ENCODE data around the gene TPK1. TPM values are rescaled to one million over a fixed set of nuclear protein-coding genes. Genes with fewer than 3 reads are reported as not detected.
A peak's percentile ranks its signal among the peaks of the same experiment; 100 is the strongest.

The TPK1 gene
- polyA plus RNA-seq, 2 of the 4 experiments (the other 2 are of a cell fraction) = 1.4 to 2.5 TPM

DNA sequence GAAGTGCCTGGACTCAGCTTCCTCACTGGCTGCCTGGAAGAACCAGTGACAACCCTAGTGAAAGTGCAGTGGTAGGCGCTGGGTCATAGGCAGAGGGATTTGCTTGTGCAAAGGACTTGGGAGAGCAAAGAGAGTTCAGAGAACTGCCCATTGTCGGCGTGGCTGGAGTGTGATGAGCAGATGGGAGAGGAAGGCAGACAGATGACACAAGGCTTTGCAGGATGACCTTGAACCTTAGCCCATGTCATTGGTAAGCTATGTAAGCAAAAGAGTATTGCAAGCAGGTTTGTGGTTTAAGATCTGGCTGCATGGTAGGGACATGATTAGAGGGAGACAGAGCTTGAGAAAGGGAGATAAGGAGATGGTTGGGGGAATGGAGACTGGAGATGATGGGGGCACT lies 397.1 kb downstream of the TPK1 start:
- no peak overlapping the region for H3K27ac ChIP-seq
- ChIA-PET CTCF (interaction anchor here (2.5 kb wide), 1 partner anchor 47 kb away, joined by 9 read pairs; no protein-coding TSS in a partner anchor), POLR2A (no interaction called here)
- 10% methylated on average over 3 of the region's 3 CpGs for WGBS (ENCODE audit: missing lambda C conversion rate)
- H3K4me2 ChIP-seq = no peak overlapping the region
- FAIRE-seq (no peak), ATAC-seq (no peak), DNase-seq (ENCODE audit: low read depth in 1 of 2, low spot score in 1 of 2) (no peak)
- H3K9me3 ChIP-seq = no peaks in the 10 kb centered on the region
- no peaks in the 10 kb centered on the region for H3K4me1 ChIP-seq
- TF ChIP-seq MAZ (IDR thresholded peaks at IDR 0.05; ENCODE audit: borderline replicate concordance, low read depth, low read length) (no peak), FOXS1 (CRISPR knock-in tag; IDR thresholded peaks at IDR 0.05) (no peak), CBX2 (IDR thresholded peaks at IDR 0.05; ENCODE audit: borderline replicate concordance, low read depth) (no peak), BHLHE40 (IDR thresholded peaks at IDR 0.05; ENCODE audit: low read depth, low read length) (no peak), POLR2AphosphoS2 (conservative IDR thresholded peaks at IDR 0.05; ENCODE audit: low read length) (no peak), GATA3 (IDR thresholded peaks at IDR 0.05; ENCODE audit: borderline replicate concordance) (no peak), CBX8 (IDR thresholded peaks at IDR 0.05) (no peak), ZFP36 (IDR thresholded peaks at IDR 0.05; ENCODE audit: borderline replicate concordance, partially characterized antibody) (no peak), HES2 (IDR thresholded peaks at IDR 0.05) (no peak), CEBPB (IDR thresholded peaks at IDR 0.05) (no peak)
- TF ChIP-seq, protein P1, sequence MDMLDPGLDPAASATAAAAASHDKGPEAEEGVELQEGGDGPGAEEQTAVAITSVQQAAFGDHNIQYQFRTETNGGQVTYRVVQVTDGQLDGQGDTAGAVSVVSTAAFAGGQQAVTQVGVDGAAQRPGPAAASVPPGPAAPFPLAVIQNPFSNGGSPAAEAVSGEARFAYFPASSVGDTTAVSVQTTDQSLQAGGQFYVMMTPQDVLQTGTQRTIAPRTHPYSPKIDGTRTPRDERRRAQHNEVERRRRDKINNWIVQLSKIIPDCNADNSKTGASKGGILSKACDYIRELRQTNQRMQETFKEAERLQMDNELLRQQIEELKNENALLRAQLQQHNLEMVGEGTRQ (IDR thresholded peaks at IDR 0.05) = no peak
- no peak overlapping the region for H3K4me3 ChIP-seq

GRCh38 chr7:144437370-144438191 lies 398.3 kb downstream of the TPK1 start:
- peak; percentile 36 for FAIRE-seq
- Histone ChIP-seq H3K4me1 (no peaks in the 10 kb centered on the region), H3K9me3 (no peaks in the 10 kb centered on the region), H3K4me3 (no peak overlapping the region), H3K27ac (no peak overlapping the region), H3K4me2 (no peak overlapping the region)
- peak; percentile 79 to 92; a peak in 4 of 6 replicates for ATAC-seq
- WGBS (ENCODE audit: missing lambda C conversion rate) = 49% methylated on average over 4 of the region's 4 CpGs
- ChIA-PET POLR2A (no interaction called here), CTCF (interaction anchor here (0.6 to 2.5 kb wide), 13 partner anchors 9 to 488 kb away, joined by 3 to 9 read pairs (median 3); no protein-coding TSS in a partner anchor)
- peak; percentile 18 to 63 for DNase-seq (ENCODE audit: low read depth in 1 of 2, low spot score in 1 of 2)
- TF ChIP-seq EHMT2 (IDR thresholded peaks at IDR 0.05; ENCODE audit: low read depth) (no peak), RFX5 (IDR thresholded peaks at IDR 0.05) (no peak), CHD2 (IDR thresholded peaks at IDR 0.05; ENCODE audit: low read length, partially characterized antibody) (no peak), SREBF2 (IDR thresholded peaks at IDR 0.05) (no peak), CBX2 (IDR thresholded peaks at IDR 0.05; ENCODE audit: borderline replicate concordance, low read depth) (no peak), RNF2 (IDR thresholded peaks at IDR 0.05; ENCODE audit: borderline replicate concordance, low read depth) (no peak), HOXA7 (CRISPR knock-in tag; IDR thresholded peaks at IDR 0.05) (no peak), CTCF (IDR thresholded peaks at IDR 0.05) (peak; percentile 60), EP300 (IDR thresholded peaks at IDR 0.05) (no peak), SMC3 (IDR thresholded peaks at IDR 0.05) (peak; percentile 49), TP53 (CRISPR knock-in tag; IDR thresholded peaks at IDR 0.05) (no peak), HOXB5 (CRISPR knock-in tag; IDR thresholded peaks at IDR 0.05) (no peak), RAD21 (conservative IDR thresholded peaks at IDR 0.05 in 1 of 2, IDR thresholded peaks at IDR 0.05 in 1 of 2) (peak; percentile 63 to 68)
